PC-9 (cell line): ENCODE measurements around the gene TACC3. TPM values are rescaled to one million over a fixed set of nuclear protein-coding genes. Genes with fewer than 3 reads are reported as not detected.

Experiments used
- BruUV-seq: library from RNA; stranded (reverse); fragments of 400-500 nt; replicated peaks from 2 replicates; lab custom pipeline; 2021; lab: Mats Ljungman, UMichigan
- CTCF ChIA-PET: fragments of 300-600 bp; sonication (Branson Sonifier 250); formaldehyde crosslinking; loops from one replicate; lab custom pipeline; 2022; ENCODE audit warnings: antibody characterized with exemption; lab: Charles Lee
- POLR2A ChIA-PET: fragments of 300-600 bp; sonication (Branson Sonifier 250); formaldehyde crosslinking; loops from one replicate; lab custom pipeline; 2022; ENCODE audit warnings: antibody characterized with exemption; ENCODE audit not compliant: unreplicated experiment; lab: Charles Lee
- DNase-seq, 2 experiments: peaks; one replicate each; pipeline versions ENCODE4 v3.0.0 to v3.0.0-alpha.2; 2015 to 2022; ENCODE audit warnings: mixed read lengths in 1 of 2
- H2AFZ ChIP-seq: fragments of 200-600 bp; sonication (generic); 2 replicates; pipeline ENCODE4 v1.8.1; 2017; ENCODE audit warnings: antibody characterized with exemption
- H3F3A ChIP-seq: fragments of 200-600 bp; sonication (generic); 2 replicates; pipeline ENCODE4 v1.8.1; 2017; ENCODE audit warnings: antibody characterized with exemption, mild to moderate bottlenecking, low read depth; ENCODE audit not compliant: insufficient read depth
- H3K27ac ChIP-seq: fragments of 200-600 bp; sonication (generic); 2 replicates; pipeline ENCODE4 v1.6.1; 2016; ENCODE audit warnings: mixed run types
- H3K27me3 ChIP-seq: fragments of 200-600 bp; sonication (generic); 2 replicates; pipeline ENCODE4 v1.6.1; 2016; ENCODE audit warnings: low read depth, mixed run types; ENCODE audit not compliant: insufficient read depth
- H3K36me3 ChIP-seq: fragments of 200-600 bp; sonication (generic); 2 replicates; pipeline ENCODE4 v1.6.1; 2016; ENCODE audit warnings: low read depth, mixed run types
- H3K4me1 ChIP-seq: fragments of 200-600 bp; sonication (generic); replicated peaks from 2 replicates; pipeline ENCODE4 v1.6.1; 2016; ENCODE audit warnings: mixed run types; ENCODE audit not compliant: insufficient read depth
- H3K4me2 ChIP-seq: fragments of 200-600 bp; sonication (generic); 2 replicates; pipeline ENCODE4 v1.6.1; 2017; ENCODE audit warnings: mixed run types
- H3K4me3 ChIP-seq: fragments of 200-600 bp; sonication (generic); 2 replicates; pipeline ENCODE4 v1.6.1; 2016; ENCODE audit warnings: mixed run types
- H3K79me2 ChIP-seq: fragments of 200-600 bp; sonication (generic); 2 replicates; pipeline ENCODE4 v1.6.1; 2017; ENCODE audit warnings: low read depth, mixed run types
- H3K9me2 ChIP-seq: fragments of 200-600 bp; sonication (generic); 2 replicates; pipeline ENCODE4 v1.8.1; 2017; ENCODE audit warnings: mild to moderate bottlenecking; ENCODE audit not compliant: insufficient read depth
- H3K9me3 ChIP-seq: fragments of 200-600 bp; sonication (generic); 2 replicates; pipeline ENCODE4 v1.8.1; 2016; ENCODE audit warnings: low read depth; ENCODE audit not compliant: insufficient read depth
- H4K20me1 ChIP-seq: fragments of 200-600 bp; sonication (generic); 2 replicates; pipeline ENCODE4 v1.8.1; 2017; ENCODE audit not compliant: insufficient read depth
- EZH2 ChIP-seq: fragments of 200-600 bp; sonication (generic); IDR thresholded peaks from 2 replicates; pipeline ENCODE4 v1.8.0; 2017; ENCODE audit warnings: antibody characterized with exemption, low read depth
- intact Hi-C: fragments of 100-400 bp; cut with micrococcal nuclease; formaldehyde crosslinking; loops from one replicate; pipeline ENCODE4 v1.10.0; 2022; ENCODE audit not compliant: unreplicated experiment
- total RNA-seq: library from RNA; stranded (reverse); gene quantifications from 2 replicates; pipeline ENCODE4 v1.2.3, GENCODE V29; 2021
- TF ChIP-seq, protein P1 (sequence below): fragments of 200-600 bp; sonication (generic); conservative IDR thresholded peaks from 2 replicates; pipeline ENCODE4 v1.6.1; 2017; ENCODE audit warnings: mixed run types, antibody characterized with exemption, mild to moderate bottlenecking, moderate library complexity

Gene TACC3
- total RNA-seq, 1 experiment from 2014 or later: 134 TPM

DNA sequence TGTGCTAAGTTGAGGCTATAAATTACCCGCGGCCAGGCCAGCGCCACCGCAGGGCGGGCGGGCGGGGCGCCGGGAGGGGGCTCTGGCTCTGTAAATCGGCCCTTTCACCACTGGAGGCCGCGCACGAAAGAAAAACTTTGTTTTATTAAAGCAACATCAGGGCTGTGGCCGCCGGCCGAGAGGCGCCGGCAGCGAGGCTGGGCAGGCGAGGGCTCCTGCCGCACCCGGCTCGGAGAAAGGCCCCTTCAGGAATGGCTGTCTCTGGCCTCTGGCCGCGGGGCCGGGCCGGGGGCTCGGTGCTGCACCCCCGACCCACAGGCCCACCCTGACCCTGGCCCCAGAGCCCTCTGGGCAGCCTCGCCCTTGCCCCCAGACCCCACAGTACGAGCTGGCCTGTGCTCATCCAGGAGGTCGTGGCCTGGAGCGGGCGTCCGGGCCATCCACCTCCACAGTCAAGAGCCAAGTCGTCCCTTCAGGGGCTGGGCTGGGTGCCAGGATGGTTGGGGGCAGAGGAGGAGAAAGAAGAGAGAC is 42.3 kb downstream of the TACC3 start:
- intact Hi-C loops: no loop called here
- Histone ChIP-seq H3K27me3 (peaks cover 2% of the 10 kb centered on the region; the same call in 1 of the 2 replicates), H3K4me1 (peaks cover 24% of the 10 kb centered on the region), H3K27ac (no peak overlapping the region), H3K79me2 (no peaks in the 10 kb centered on the region), H3K36me3 (no peaks in the 10 kb centered on the region), H3K9me2 (no peaks in the 10 kb centered on the region), H3F3A (peaks cover 2% of the 10 kb centered on the region; the same call in 1 of the 2 replicates), H2AFZ (no peak overlapping the region), H3K4me3 (no peak overlapping the region), H3K4me2 (no peak overlapping the region), H4K20me1 (no peaks in the 10 kb centered on the region), H3K9me3 (no peaks in the 10 kb centered on the region)
- POLR2A ChIA-PET: no interaction called here
- no peak for DNase-seq
- TF ChIP-seq EZH2: no peak
- CTCF ChIA-PET: no interaction called here
- BruUV-seq: no TSS peak

DNA sequence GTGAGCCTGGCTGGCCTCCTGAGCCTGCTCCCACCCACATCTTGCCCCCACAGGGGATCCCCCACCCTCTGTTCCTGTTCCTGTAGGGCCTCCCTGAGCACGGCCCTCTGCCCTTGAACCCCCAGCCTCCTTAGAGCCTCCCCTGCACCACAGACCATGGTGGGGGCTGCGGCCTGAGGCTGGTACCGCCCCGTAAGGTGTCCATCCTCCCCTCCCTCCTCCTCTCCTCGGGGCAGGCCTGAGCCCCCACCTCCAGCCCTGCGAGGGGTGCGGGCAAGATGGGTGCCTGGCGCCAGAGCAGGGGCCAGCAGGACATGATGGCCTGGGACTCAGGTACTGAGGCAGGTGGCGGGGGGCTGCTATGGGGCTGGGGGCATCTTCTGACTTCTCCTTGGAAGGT is 43.3 kb downstream of the TACC3 start:
- Histone ChIP-seq H3K9me3 (no peaks in the 10 kb centered on the region), H2AFZ (no peak overlapping the region), H3K79me2 (no peaks in the 10 kb centered on the region), H3K27ac (no peak overlapping the region), H3K4me3 (no peak overlapping the region), H3K4me1 (peaks cover 30% of the 10 kb centered on the region), H3K36me3 (no peaks in the 10 kb centered on the region), H3K4me2 (no peak overlapping the region), H3F3A (peaks cover 7% of the 10 kb centered on the region; the same call in 1 of the 2 replicates), H3K27me3 (peaks cover 2% of the 10 kb centered on the region; the same call in 1 of the 2 replicates), H4K20me1 (no peaks in the 10 kb centered on the region), H3K9me2 (no peaks in the 10 kb centered on the region)
- intact Hi-C loops: no loop called here
- BruUV-seq: no TSS peak
- ChIA-PET CTCF (no interaction called here), POLR2A (no interaction called here)
- DNase-seq: no peak
- no peak for TF ChIP-seq EZH2
- TF ChIP-seq, protein P1, sequence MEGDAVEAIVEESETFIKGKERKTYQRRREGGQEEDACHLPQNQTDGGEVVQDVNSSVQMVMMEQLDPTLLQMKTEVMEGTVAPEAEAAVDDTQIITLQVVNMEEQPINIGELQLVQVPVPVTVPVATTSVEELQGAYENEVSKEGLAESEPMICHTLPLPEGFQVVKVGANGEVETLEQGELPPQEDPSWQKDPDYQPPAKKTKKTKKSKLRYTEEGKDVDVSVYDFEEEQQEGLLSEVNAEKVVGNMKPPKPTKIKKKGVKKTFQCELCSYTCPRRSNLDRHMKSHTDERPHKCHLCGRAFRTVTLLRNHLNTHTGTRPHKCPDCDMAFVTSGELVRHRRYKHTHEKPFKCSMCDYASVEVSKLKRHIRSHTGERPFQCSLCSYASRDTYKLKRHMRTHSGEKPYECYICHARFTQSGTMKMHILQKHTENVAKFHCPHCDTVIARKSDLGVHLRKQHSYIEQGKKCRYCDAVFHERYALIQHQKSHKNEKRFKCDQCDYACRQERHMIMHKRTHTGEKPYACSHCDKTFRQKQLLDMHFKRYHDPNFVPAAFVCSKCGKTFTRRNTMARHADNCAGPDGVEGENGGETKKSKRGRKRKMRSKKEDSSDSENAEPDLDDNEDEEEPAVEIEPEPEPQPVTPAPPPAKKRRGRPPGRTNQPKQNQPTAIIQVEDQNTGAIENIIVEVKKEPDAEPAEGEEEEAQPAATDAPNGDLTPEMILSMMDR: no peak

DNA sequence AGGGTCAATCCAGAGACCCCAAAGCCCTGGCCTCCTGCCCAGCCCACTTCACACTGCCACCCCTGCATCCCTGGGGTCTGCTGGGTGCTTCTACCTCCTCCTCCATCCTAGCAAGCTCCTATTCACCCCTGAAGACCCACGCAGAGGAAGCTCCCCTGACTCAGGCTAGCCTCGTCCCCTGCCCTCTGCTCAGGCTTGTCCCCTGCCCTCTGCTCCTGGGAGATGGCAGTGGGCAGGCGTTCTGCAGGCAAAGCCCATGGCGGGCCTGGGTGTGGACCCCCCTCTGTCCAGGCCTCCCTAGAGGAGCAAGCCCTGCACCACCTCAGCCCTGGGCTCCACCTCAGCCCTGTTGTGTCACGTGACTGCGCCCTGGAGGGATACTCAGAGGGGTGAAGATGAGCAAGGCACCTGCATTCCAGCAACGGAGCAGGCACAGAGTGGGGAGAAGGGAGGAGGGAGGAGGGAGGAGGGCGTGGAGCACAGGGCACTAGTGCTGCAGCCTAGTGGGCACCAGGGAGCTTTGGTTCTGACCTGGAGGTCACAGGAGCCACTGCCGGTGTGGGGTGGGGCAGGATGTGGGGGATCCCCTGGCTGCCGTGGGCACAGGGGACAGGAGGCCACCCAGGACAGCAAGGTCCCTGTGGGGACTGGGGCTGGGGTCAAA is 44.2 kb downstream of the TACC3 start:
- no peak for TF ChIP-seq EZH2
- TF ChIP-seq, protein P1: no peak
- peaks cover 7% of the 10 kb centered on the region; the same call in 1 of the 2 replicates for H3F3A ChIP-seq
- H3K27ac ChIP-seq: no peak overlapping the region
- CTCF ChIA-PET: interaction anchor here (0.6 kb wide), 1 partner anchor 175 kb away, joined by 3 read pairs; no protein-coding TSS in a partner anchor
- H3K4me2 ChIP-seq: peak overlapping the region; percentile 56; the same call in 1 of the 2 replicates
- H3K4me1 ChIP-seq: peaks cover 30% of the 10 kb centered on the region
- POLR2A ChIA-PET: no interaction called here
- no peak overlapping the region for H3K4me3 ChIP-seq
- H4K20me1 ChIP-seq: no peaks in the 10 kb centered on the region
- no peaks in the 10 kb centered on the region for H3K36me3 ChIP-seq
- no peak overlapping the region for H2AFZ ChIP-seq
- no peaks in the 10 kb centered on the region for H3K9me2 ChIP-seq
- H3K79me2 ChIP-seq: no peaks in the 10 kb centered on the region
- intact Hi-C loops: no loop called here
- H3K9me3 ChIP-seq: no peaks in the 10 kb centered on the region
- peaks cover 2% of the 10 kb centered on the region; the same call in 1 of the 2 replicates for H3K27me3 ChIP-seq
- DNase-seq: no peak
- no TSS peak for BruUV-seq
